Suprapubic skin (tissue), 4 donors: Measurements from ENCODE around the gene TIAL1. TPM values are rescaled to one million over a fixed set of nuclear protein-coding genes. Genes with fewer than 3 reads are reported as not detected.

ENCODE experiments used
- DNase-seq, 2 donors: peaks; one replicate each; pipeline ENCODE4 v3.0.0-alpha.2; 2019; ENCODE audit warnings: low spot score in 2 of 2
- H3K27ac ChIP-seq: fragments of 200-600 bp; sonication (generic); one replicate; pipeline ENCODE4 v1.5.1; 2019
- H3K27me3 ChIP-seq: fragments of 200-600 bp; sonication (generic); one replicate; pipeline ENCODE4 v1.5.1; 2019
- H3K36me3 ChIP-seq: fragments of 200-600 bp; sonication (generic); one replicate; pipeline ENCODE4 v1.5.1; 2019
- H3K4me1 ChIP-seq: fragments of 200-600 bp; sonication (generic); one replicate; pipeline ENCODE4 v1.5.1; 2019
- H3K4me3 ChIP-seq: fragments of 200-600 bp; sonication (generic); one replicate; pipeline ENCODE4 v1.5.1; 2019; ENCODE audit warnings: mild to moderate bottlenecking
- H3K9me3 ChIP-seq: fragments of 200-600 bp; sonication (generic); one replicate; pipeline ENCODE4 v1.5.1; 2019
- EP300 ChIP-seq: sonication (generic); formaldehyde crosslinking; IDR thresholded peaks from one replicate; pipeline ENCODE4 v1.6.1; 2017; ENCODE audit warnings: antibody characterized with exemption
- POLR2A ChIP-seq, 2 donors: fragments of 450-650 bp; IDR thresholded peaks; one replicate each; pipeline ENCODE4 v1.6.1; 2017; ENCODE audit warnings: antibody characterized with exemption in 2 of 2, mild to moderate bottlenecking in 2 of 2, moderate library complexity in 2 of 2
- POLR2AphosphoS5 ChIP-seq, 3 donors: sonication (generic); formaldehyde crosslinking; IDR thresholded peaks; one replicate each; pipeline ENCODE4 v1.6.1; 2017; ENCODE audit warnings: antibody characterized with exemption in 3 of 3
- WGBS: methylation state at CpG from one replicate; pipeline ENCODE4 v1.1.5; 2018; 5-methylcytosine and 5-hydroxymethylcytosine counted together
- total RNA-seq, 4 donors: library from RNA; depleted of rRNA; stranded (reverse); fragments of >200 nt; gene quantifications; one replicate each; pipeline ENCODE4 v1.1.0, GENCODE V29; 2016
- TF ChIP-seq, protein P1 (sequence below), 2 donors: fragments of 200-600 bp in 1 of 2; fragments of 450-650 bp in 1 of 2; sonication (generic) in 1 of 2; IDR thresholded peaks; one replicate each; pipeline ENCODE4 v1.5.1; 2016 to 2019; ENCODE audit warnings: antibody characterized with exemption in 2 of 2, mild to moderate bottlenecking in 1 of 2, moderate library complexity in 1 of 2

Gene TIAL1
- total RNA-seq, 4 donors from 2014 or later, result 52.8 to 176 (median 62.2) TPM

DNA sequence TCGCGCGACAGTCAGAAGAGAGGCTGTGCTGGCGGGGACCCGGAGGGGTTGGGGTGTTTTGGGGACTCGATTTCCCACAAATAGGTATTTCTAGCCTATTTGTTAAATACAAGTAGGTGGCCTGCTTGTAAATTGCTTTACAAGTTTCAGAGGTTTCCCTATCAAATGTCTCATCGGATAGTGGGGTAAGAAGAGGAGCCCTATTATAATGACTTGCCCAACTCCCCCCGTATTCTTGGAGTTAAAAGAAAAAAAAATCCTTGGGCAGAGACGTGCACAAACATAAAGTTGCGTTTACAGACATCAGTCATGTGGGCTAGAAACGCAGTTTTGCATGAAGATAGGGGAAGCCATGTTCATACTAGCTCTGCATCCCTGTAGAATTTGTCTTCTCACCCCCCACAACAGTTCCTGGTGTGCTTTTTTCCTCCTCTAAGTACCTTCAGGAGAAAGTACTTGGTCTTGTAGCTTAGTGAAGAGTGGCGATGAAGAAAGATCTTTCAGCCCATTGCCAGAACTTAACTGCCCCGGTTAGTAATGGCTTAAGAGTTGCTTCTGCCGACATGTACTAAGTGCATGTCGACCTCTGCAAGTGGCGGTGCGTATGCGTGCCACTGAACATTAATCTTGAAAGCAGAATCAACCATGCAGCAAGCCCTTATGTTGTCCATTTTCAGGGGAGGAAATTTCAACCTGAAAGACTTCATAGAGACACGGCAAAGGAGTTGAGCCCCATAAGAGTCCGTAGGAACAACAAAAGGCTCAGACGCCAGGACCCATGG is 832 bp upstream of the TIAL1 start:
- peaks cover 36% of the 10 kb centered on the region for H3K4me1 ChIP-seq
- peak overlapping the region; percentile 97 for H3K27ac ChIP-seq
- no peak for TF ChIP-seq POLR2AphosphoS5 (IDR thresholded peaks at IDR 0.05)
- TF ChIP-seq POLR2A (IDR thresholded peaks at IDR 0.05), result no peak
- no peak for TF ChIP-seq EP300
- TF ChIP-seq, protein P1, sequence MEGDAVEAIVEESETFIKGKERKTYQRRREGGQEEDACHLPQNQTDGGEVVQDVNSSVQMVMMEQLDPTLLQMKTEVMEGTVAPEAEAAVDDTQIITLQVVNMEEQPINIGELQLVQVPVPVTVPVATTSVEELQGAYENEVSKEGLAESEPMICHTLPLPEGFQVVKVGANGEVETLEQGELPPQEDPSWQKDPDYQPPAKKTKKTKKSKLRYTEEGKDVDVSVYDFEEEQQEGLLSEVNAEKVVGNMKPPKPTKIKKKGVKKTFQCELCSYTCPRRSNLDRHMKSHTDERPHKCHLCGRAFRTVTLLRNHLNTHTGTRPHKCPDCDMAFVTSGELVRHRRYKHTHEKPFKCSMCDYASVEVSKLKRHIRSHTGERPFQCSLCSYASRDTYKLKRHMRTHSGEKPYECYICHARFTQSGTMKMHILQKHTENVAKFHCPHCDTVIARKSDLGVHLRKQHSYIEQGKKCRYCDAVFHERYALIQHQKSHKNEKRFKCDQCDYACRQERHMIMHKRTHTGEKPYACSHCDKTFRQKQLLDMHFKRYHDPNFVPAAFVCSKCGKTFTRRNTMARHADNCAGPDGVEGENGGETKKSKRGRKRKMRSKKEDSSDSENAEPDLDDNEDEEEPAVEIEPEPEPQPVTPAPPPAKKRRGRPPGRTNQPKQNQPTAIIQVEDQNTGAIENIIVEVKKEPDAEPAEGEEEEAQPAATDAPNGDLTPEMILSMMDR (IDR thresholded peaks at IDR 0.05), result no peak
- no peaks in the 10 kb centered on the region for H3K36me3 ChIP-seq
- DNase-seq, result no peak
- WGBS, result 47% methylated on average over 21 of the region's 21 CpGs
- H3K27me3 ChIP-seq, result no peaks in the 10 kb centered on the region
- no peaks in the 10 kb centered on the region for H3K9me3 ChIP-seq
- H3K4me3 ChIP-seq, result peak overlapping the region; percentile 79

GRCh38 chr10:119595676-119596515 is 868 bp downstream of the TIAL1 start:
- peak overlapping the region; percentile 97 for H3K27ac ChIP-seq
- no peaks in the 10 kb centered on the region for H3K9me3 ChIP-seq
- H3K4me3 ChIP-seq, result peak overlapping the region; percentile 79
- DNase-seq, result peak; percentile 78 to 83
- H3K4me1 ChIP-seq, result peaks cover 50% of the 10 kb centered on the region
- TF ChIP-seq, protein P1 (IDR thresholded peaks at IDR 0.05), result no peak
- TF ChIP-seq EP300 (no peak), POLR2AphosphoS5 (IDR thresholded peaks at IDR 0.05) (no peak), POLR2A (IDR thresholded peaks at IDR 0.05) (no peak)
- under 1% methylated on average over 29 of the region's 50 CpGs for WGBS
- no peaks in the 10 kb centered on the region for H3K27me3 ChIP-seq
- no peaks in the 10 kb centered on the region for H3K36me3 ChIP-seq

GRCh38 chr10:119595134-119595675 is 1.6 kb downstream of the TIAL1 start:
- TF ChIP-seq EP300 (no peak), POLR2AphosphoS5 (IDR thresholded peaks at IDR 0.05) (no peak), POLR2A (IDR thresholded peaks at IDR 0.05) (no peak)
- Histone ChIP-seq H3K4me1 (peaks cover 50% of the 10 kb centered on the region), H3K36me3 (peaks cover 2% of the 10 kb centered on the region), H3K4me3 (peak overlapping the region; percentile 79), H3K27me3 (no peaks in the 10 kb centered on the region), H3K27ac (peak overlapping the region; percentile 97), H3K9me3 (no peaks in the 10 kb centered on the region)
- DNase-seq, result no peak
- 20% methylated on average over 5 of the region's 5 CpGs for whole genome bisulfite sequencing

DNA sequence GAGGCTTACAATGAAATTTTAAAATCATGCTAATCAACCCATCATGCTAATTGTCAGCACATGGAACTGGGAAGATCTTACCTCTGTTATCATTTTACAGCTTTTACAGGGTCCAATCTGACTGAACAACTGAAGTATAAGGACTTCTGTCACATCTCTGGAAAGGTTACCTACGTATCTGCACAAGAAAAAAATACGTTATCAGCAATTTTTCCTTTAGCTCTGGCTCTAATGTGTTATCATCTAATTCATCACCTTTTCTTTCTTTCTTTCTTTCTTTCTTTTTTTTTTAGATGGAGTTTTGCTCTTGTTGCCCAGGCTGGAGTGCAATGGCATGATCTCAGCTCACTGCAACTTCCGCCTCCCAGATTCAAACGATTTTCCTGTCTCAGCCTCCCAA is 8.7 kb downstream of the TIAL1 start:
- Histone ChIP-seq H3K4me1 (peaks cover 19% of the 10 kb centered on the region), H3K9me3 (no peaks in the 10 kb centered on the region), H3K27ac (no peak overlapping the region), H3K36me3 (peaks cover 44% of the 10 kb centered on the region), H3K4me3 (no peak overlapping the region), H3K27me3 (no peaks in the 10 kb centered on the region)
- TF ChIP-seq, protein P1 (IDR thresholded peaks at IDR 0.05), result no peak
- TF ChIP-seq POLR2A (IDR thresholded peaks at IDR 0.05), result no peak
- no peak for TF ChIP-seq POLR2AphosphoS5 (IDR thresholded peaks at IDR 0.05)
- TF ChIP-seq EP300, result no peak
- WGBS, result 90% methylated on average over 4 of the region's 4 CpGs
- DNase-seq, result no peak

DNA sequence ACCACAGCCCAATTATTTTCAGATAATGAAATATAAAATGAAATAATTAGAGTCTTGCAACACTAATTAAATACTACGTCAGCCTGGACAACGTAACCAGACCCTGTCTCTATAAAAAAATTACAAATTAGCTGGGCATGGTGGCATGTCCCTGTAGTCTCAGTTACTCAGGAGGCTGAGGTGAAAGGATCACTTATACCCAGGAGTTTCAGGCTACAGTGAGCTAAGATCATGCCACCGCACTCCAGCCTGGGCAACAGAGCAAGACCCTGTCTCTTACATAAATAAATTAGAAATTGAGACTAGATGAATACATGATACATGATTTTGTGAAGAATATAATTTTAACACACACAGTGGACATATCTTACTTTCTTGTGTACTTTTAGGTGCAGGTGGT is 18.4 kb downstream of the TIAL1 start:
- Histone ChIP-seq H3K27ac (no peak overlapping the region), H3K4me1 (peaks cover 10% of the 10 kb centered on the region), H3K9me3 (no peaks in the 10 kb centered on the region), H3K27me3 (no peaks in the 10 kb centered on the region), H3K4me3 (no peak overlapping the region), H3K36me3 (peaks cover 67% of the 10 kb centered on the region)
- 98% methylated on average over 3 of the region's 3 CpGs for WGBS
- TF ChIP-seq EP300 (no peak), POLR2A (IDR thresholded peaks at IDR 0.05) (no peak), POLR2AphosphoS5 (IDR thresholded peaks at IDR 0.05) (no peak)
- TF ChIP-seq, protein P1 (IDR thresholded peaks at IDR 0.05), result no peak
- no peak for DNase-seq
